HepG2 (cell line): ENCODE data around the gene RBCK1. TPM values are rescaled to one million over a fixed set of nuclear protein-coding genes. Genes with fewer than 3 reads are reported as not detected.
A peak's percentile ranks its signal among the peaks of the same experiment; 100 is the strongest.

Source experiments
- ATAC-seq: fragments of 200-7000 bp; cut with Tn5 transposase; 3 replicates; pipeline ENCODE4 v1.9.1; 2020; ENCODE audit warnings: mild to moderate bottlenecking, moderate library complexity
- BruUV-seq: library from RNA; stranded (reverse); fragments of 400-500 nt; replicated peaks from 2 replicates; lab custom pipeline; 2021; lab: Mats Ljungman, UMichigan
- CTCF ChIA-PET: fragments of 300-600 bp; formaldehyde crosslinking; extraction: SDS; loops from one replicate; lab custom pipeline; 2021; ENCODE audit warnings: low total read pairs, inconsistent platforms, low intra/inter-chr PET ratio; lab: Yijun Ruan, JAX
- POLR2A ChIA-PET: fragments of 350-600 bp; sonication (Branson Sonifier 250); formaldehyde crosslinking; loops from one replicate; lab custom pipeline; 2020; ENCODE audit warnings: antibody characterized with exemption, inconsistent platforms; lab: Yijun Ruan, JAX
- DNase-seq: peaks from one replicate; pipeline ENCODE4 v3.0.0-alpha.2; 2015; ENCODE audit warnings: low spot score
- FAIRE-seq: peaks from 3 replicates; lab custom pipeline; 2011; peaks lifted over from hg19 to GRCh38; lab: Jason Lieb, UNC
- H2AFZ ChIP-seq: one replicate; pipeline ENCODE4 v1.6.1; 2011; ENCODE audit warnings: low read length, inconsistent platforms
- H3K27ac ChIP-seq: fragments of 300-600 bp; 3 replicates; pipeline ENCODE4 v1.8.0; 2011; ENCODE audit warnings: mixed run types, mild to moderate bottlenecking, mixed read lengths, low read length, inconsistent platforms; ENCODE audit not compliant: insufficient read depth; ENCODE audit errors: extremely low read length
- H3K27me3 ChIP-seq, 2 experiments: fragments of 200-600 bp in 1 of 2; 2 replicates in 1 of 2; 3 replicates in 1 of 2; pipeline versions ENCODE4 v1.6.0 to v1.8.0; 2011; ENCODE audit warnings: low read length in 2 of 2, mild to moderate bottlenecking in 2 of 2, moderate library complexity in 2 of 2, inconsistent platforms in 1 of 2; ENCODE audit not compliant: insufficient read depth in 2 of 2, control insufficient read depth in 1 of 2
- H3K36me3 ChIP-seq, 2 experiments: fragments of 200-600 bp in 1 of 2; replicated peaks in 1 of 2; 2 replicates in 1 of 2; 3 replicates in 1 of 2; pipeline versions ENCODE4 v1.5.1 to v1.8.0; 2011; ENCODE audit warnings: low read length in 2 of 2, inconsistent platforms in 1 of 2; ENCODE audit not compliant: insufficient read depth in 2 of 2, control insufficient read depth in 1 of 2
- H3K4me1 ChIP-seq: 2 replicates; pipeline ENCODE4 v1.5.1; 2012; ENCODE audit warnings: low read length, inconsistent platforms; ENCODE audit not compliant: insufficient read depth
- H3K4me2 ChIP-seq: 2 replicates; pipeline ENCODE4 v1.6.0; 2011; ENCODE audit warnings: low read depth, low read length, inconsistent platforms
- H3K4me3 ChIP-seq, 3 experiments: fragments of 200-600 bp in 1 of 3; sonication (generic), shearing (Covaris generic) in 1 of 3; replicated peaks in 1 of 3; 2 replicates each; pipeline ENCODE4 v1.5.1; 2011 to 2016; ENCODE audit warnings: low read length in 3 of 3, inconsistent platforms in 2 of 3, low read depth in 2 of 3, mild to moderate bottlenecking in 2 of 3, control low read depth in 1 of 3, mixed read lengths in 1 of 3; ENCODE audit not compliant: insufficient read depth in 1 of 3
- H3K79me2 ChIP-seq: one replicate; pipeline ENCODE4 v1.6.1; 2011; ENCODE audit warnings: low read length, inconsistent platforms; ENCODE audit not compliant: insufficient read depth
- H3K9ac ChIP-seq: 2 replicates; pipeline ENCODE4 v1.6.0; 2011; ENCODE audit warnings: mild to moderate bottlenecking, low read depth, low read length, inconsistent platforms; ENCODE audit not compliant: insufficient read depth
- H3K9me3 ChIP-seq: 2 replicates; pipeline ENCODE4 v1.5.1; 2012; ENCODE audit warnings: mild to moderate bottlenecking, low read length
- H4K20me1 ChIP-seq: 2 replicates; pipeline ENCODE4 v1.6.0; 2011; ENCODE audit warnings: inconsistent platforms, mild to moderate bottlenecking, low read length, moderate library complexity; ENCODE audit not compliant: insufficient read depth
- EEA1 ChIP-seq: sonication (generic); formaldehyde crosslinking; IDR thresholded peaks from 2 replicates; pipeline ENCODE4 v1.5.1; 2020; ENCODE audit warnings: mild to moderate bottlenecking, missing genetic modification reagents, borderline replicate concordance
- JARID2 ChIP-seq: sonication (generic); formaldehyde crosslinking; IDR thresholded peaks from 2 replicates; pipeline ENCODE4 v1.8.1; 2023; ENCODE audit warnings: missing genetic modification reagents, inconsistent platforms; ENCODE audit not compliant: insufficient replicate concordance
- MED13 ChIP-seq: sonication (generic); formaldehyde crosslinking; IDR thresholded peaks from 2 replicates; pipeline ENCODE4 v1.5.0; 2020; ENCODE audit warnings: missing genetic modification reagents
- NFE2 ChIP-seq: sonication (generic); formaldehyde crosslinking; IDR thresholded peaks from 2 replicates; pipeline ENCODE4 v1.4.0; 2020; ENCODE audit warnings: missing genetic modification reagents
- POLR2A ChIP-seq, 2 experiments: IDR thresholded peaks; 2 replicates each; pipeline ENCODE4 v1.6.1; 2011; ENCODE audit warnings: low read depth in 2 of 2, low read length in 2 of 2, mild to moderate bottlenecking in 1 of 2, moderate library complexity in 1 of 2; ENCODE audit not compliant: insufficient read depth in 1 of 2
- REXO4 ChIP-seq: sonication (generic); formaldehyde crosslinking; IDR thresholded peaks from 2 replicates; pipeline ENCODE4 v1.8.0; 2022; ENCODE audit warnings: missing genetic modification reagents, mild to moderate bottlenecking, borderline replicate concordance
- SRY ChIP-seq: sonication (generic); formaldehyde crosslinking; IDR thresholded peaks from 2 replicates; pipeline ENCODE4 v1.8.0; 2022; ENCODE audit warnings: mild to moderate bottlenecking, missing genetic modification reagents
- TOPORS ChIP-seq: sonication (generic); formaldehyde crosslinking; IDR thresholded peaks from 2 replicates; pipeline ENCODE4 v1.8.0; 2023; ENCODE audit warnings: mild to moderate bottlenecking, missing genetic modification reagents
- ZC3H4 ChIP-seq: sonication (generic); formaldehyde crosslinking; IDR thresholded peaks from 2 replicates; pipeline ENCODE4 v1.4.0; 2020; ENCODE audit warnings: missing genetic modification reagents, borderline replicate concordance
- ZFY ChIP-seq: sonication (generic); formaldehyde crosslinking; IDR thresholded peaks from 2 replicates; pipeline ENCODE4 v1.4.0; 2020; ENCODE audit warnings: missing genetic modification reagents
- ZMYM4 ChIP-seq: sonication (generic); formaldehyde crosslinking; IDR thresholded peaks from 2 replicates; pipeline ENCODE4 v1.8.1; 2023; ENCODE audit warnings: mild to moderate bottlenecking, missing genetic modification reagents
- ZNF224 ChIP-seq: sonication (generic); formaldehyde crosslinking; IDR thresholded peaks from 2 replicates; pipeline ENCODE4 v1.5.0; 2020; ENCODE audit warnings: mild to moderate bottlenecking, missing genetic modification reagents
- ZNF256 ChIP-seq: sonication (generic); formaldehyde crosslinking; conservative IDR thresholded peaks from 2 replicates; pipeline ENCODE4 v1.4.0; 2020; ENCODE audit warnings: missing genetic modification reagents
- ZNF629 ChIP-seq: sonication (generic); formaldehyde crosslinking; conservative IDR thresholded peaks from 2 replicates; pipeline ENCODE4 v1.5.0; 2020; ENCODE audit warnings: missing genetic modification reagents
- ZNF768 ChIP-seq: sonication (generic); formaldehyde crosslinking; IDR thresholded peaks from 2 replicates; pipeline ENCODE4 v1.4.0; 2020; ENCODE audit warnings: missing genetic modification reagents
- ZNF788 ChIP-seq: sonication (generic); formaldehyde crosslinking; IDR thresholded peaks from 2 replicates; pipeline ENCODE4 v1.5.0; 2020; ENCODE audit warnings: mild to moderate bottlenecking, missing genetic modification reagents, borderline replicate concordance
- WGBS: methylation state at CpG from one replicate; pipeline ENCODE4 v1.1.6; 2017; ENCODE audit warnings: low lambda C conversion rate; 5-methylcytosine and 5-hydroxymethylcytosine counted together
- in situ Hi-C: cut with HindIII; loops from 2 replicates; pipeline ENCODE4 v1.10.0; 2017; ENCODE audit warnings: low pct_unique_long_range_greater_than_20kb; ENCODE audit not compliant: extremely low pct_ligation_motif_present
- intact Hi-C: fragments of 100-400 bp; cut with micrococcal nuclease; formaldehyde crosslinking; loops from one replicate; pipeline ENCODE4 v1.10.0; 2022; ENCODE audit not compliant: unreplicated experiment
- polyA plus RNA-seq, 8 experiments: library from polyadenylated mRNA; depleted of rRNA in 3 of 8; stranded (reverse) in 7 of 8; unstranded in 1 of 8; fragments of >200 nt; fragmentation: Illumina TruSeq in 4 of 8; extraction: Trizol in 4 of 8; gene quantifications; 2 replicates each; pipeline versions ENCODE4 v1.2.1 to v1.2.3, GENCODE V29; 2011 to 2016; ENCODE audit warnings: low read depth in 4 of 8, missing spikeins in 1 of 8, mixed read lengths in 1 of 8; ENCODE audit not compliant: insufficient read depth in 1 of 8
- total RNA-seq, 5 experiments: library from RNA; depleted of rRNA; stranded (reverse); fragments of >200 nt; fragmentation: Illumina TruSeq; extraction: Trizol; gene quantifications; 2 replicates each; pipeline ENCODE4 v1.2.3, GENCODE V29; 2016; ENCODE audit warnings: low read depth in 1 of 5
- TF ChIP-seq, protein P1 (sequence below): sonication (generic); formaldehyde crosslinking; IDR thresholded peaks from 2 replicates; pipeline ENCODE4 v1.5.1; 2020; ENCODE audit warnings: missing genetic modification reagents, mild to moderate bottlenecking, borderline replicate concordance
- TF ChIP-seq, protein P2 (sequence below): sonication (generic); formaldehyde crosslinking; IDR thresholded peaks from 2 replicates; pipeline ENCODE4 v1.4.0; 2020; ENCODE audit warnings: mild to moderate bottlenecking, missing genetic modification reagents
- TF ChIP-seq, protein P3 (sequence below): sonication (generic); formaldehyde crosslinking; IDR thresholded peaks from 2 replicates; pipeline ENCODE4 v1.5.0; 2020; ENCODE audit warnings: mild to moderate bottlenecking, missing genetic modification reagents

RBCK1 gene
- total and polyA plus RNA-seq, 2 of the 13 experiments (the other 11 are each of a cell fraction or from before 2014, with no cell fraction given): 149 to 215 TPM

DNA sequence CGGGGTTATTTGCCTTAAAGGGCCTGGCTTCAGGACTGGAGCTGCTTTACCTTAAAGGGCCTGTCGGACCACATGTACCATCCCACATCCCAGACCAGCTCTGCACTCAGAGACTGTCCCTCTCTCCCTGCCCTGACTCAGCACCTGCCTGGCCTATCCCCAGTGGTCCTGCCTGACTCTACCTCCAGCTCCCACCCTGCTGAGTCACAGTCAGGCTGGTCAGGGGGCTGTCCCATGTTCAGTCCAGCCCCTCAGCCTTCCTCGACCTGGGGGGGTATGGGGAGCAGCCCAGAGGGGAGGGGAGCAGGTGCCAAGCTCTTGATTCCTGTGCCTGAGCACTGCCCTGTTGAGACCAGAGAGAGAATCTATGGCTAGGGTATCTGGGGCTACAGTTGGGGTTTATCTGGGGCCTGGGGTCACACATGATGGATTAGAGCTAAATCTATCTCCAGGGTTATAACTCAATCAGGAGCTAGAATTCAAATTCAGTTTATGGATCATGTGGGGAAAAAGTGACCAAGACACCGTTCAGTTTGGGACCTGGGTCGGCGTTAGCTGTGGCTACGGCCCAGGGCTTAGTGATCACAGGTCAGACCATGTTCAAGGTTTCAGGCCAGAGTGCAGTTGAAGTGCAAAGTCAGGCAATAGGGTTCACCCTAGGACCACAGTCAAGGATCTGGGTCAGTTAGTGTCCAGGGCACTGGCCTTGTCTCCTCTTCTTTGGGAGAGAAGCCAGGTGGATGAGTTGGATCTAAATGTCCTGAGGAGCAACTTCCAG lies 36.9 kb upstream of the RBCK1 start:
- Histone ChIP-seq H3K4me3 (peak overlapping the region; percentile 1 to 58 (median 5); a peak in 5 of 6 replicates), H3K4me2 (peak overlapping the region; percentile 76), H3K4me1 (peaks cover 74% of the 10 kb centered on the region), H3K79me2 (no peaks in the 10 kb centered on the region), H3K27ac (peak overlapping the region; percentile 88), H4K20me1 (no peaks in the 10 kb centered on the region), H2AFZ (no peak overlapping the region), H3K9me3 (no peaks in the 10 kb centered on the region), H3K36me3 (no peaks in the 10 kb centered on the region), H3K9ac (peak overlapping the region; percentile 73), H3K27me3 (no peaks in the 10 kb centered on the region)
- in situ Hi-C loops: no loop called here
- ChIA-PET POLR2A (interaction anchor here (0.9 to 25.4 kb wide), 21 partner anchors 10 to 274 kb away, joined by 3 to 1587 read pairs (median 7); partner anchors contain the start of genes CSNK2A1, NRSN2, RBCK1 and SOX12), CTCF (interaction anchor here (2.4 kb wide), 1 partner anchor 9 kb away, joined by 6 read pairs; no protein-coding TSS in a partner anchor)
- DNase-seq (peak; percentile 63), FAIRE-seq (no peak), ATAC-seq (peak; percentile 58)
- WGBS: 2% methylated on average over 6 of the region's 7 CpGs
- intact Hi-C loops: loop anchor here (1.0 to 2.0 kb wide), 3 partner anchors 9 to 32 kb away; partner anchors contain the start of gene TRIB3
- TSS peak; percentile 96 for BruUV-seq
- TF ChIP-seq, protein P1, sequence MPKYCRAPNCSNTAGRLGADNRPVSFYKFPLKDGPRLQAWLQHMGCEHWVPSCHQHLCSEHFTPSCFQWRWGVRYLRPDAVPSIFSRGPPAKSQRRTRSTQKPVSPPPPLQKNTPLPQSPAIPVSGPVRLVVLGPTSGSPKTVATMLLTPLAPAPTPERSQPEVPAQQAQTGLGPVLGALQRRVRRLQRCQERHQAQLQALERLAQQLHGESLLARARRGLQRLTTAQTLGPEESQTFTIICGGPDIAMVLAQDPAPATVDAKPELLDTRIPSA (CRISPR knock-in tag): no peak
- 0 out of 2 replicates have a peak, but pooled peaks have one; percentile 95 for TF ChIP-seq ZC3H4
- TF ChIP-seq JARID2 (CRISPR knock-in tag): peak; percentile 11
- TF ChIP-seq, protein P2, sequence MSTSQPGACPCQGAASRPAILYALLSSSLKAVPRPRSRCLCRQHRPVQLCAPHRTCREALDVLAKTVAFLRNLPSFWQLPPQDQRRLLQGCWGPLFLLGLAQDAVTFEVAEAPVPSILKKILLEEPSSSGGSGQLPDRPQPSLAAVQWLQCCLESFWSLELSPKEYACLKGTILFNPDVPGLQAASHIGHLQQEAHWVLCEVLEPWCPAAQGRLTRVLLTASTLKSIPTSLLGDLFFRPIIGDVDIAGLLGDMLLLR (CRISPR knock-in tag): peak; percentile 79; the same call in 1 of the 2 replicates
- 0 out of 2 replicates have a peak, but pooled peaks have one; percentile 33 for TF ChIP-seq EEA1
- 0 out of 2 replicates have a peak, but pooled peaks have one; percentile 29 for TF ChIP-seq MED13 (CRISPR knock-in tag)
- TF ChIP-seq, protein P3, sequence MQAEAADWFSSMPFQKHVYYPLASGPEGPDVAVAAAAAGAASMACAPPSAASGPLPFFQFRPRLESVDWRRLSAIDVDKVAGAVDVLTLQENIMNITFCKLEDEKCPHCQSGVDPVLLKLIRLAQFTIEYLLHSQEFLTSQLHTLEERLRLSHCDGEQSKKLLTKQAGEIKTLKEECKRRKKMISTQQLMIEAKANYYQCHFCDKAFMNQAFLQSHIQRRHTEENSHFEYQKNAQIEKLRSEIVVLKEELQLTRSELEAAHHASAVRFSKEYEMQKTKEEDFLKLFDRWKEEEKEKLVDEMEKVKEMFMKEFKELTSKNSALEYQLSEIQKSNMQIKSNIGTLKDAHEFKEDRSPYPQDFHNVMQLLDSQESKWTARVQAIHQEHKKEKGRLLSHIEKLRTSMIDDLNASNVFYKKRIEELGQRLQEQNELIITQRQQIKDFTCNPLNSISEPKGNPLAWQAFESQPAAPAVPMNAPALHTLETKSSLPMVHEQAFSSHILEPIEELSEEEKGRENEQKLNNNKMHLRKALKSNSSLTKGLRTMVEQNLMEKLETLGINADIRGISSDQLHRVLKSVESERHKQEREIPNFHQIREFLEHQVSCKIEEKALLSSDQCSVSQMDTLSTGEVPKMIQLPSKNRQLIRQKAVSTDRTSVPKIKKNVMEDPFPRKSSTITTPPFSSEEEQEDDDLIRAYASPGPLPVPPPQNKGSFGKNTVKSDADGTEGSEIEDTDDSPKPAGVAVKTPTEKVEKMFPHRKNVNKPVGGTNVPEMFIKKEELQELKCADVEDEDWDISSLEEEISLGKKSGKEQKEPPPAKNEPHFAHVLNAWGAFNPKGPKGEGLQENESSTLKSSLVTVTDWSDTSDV (CRISPR knock-in tag): peak; percentile 66; the same call in 1 of the 2 replicates
- TF ChIP-seq SRY: 0 out of 2 replicates have a peak, but pooled peaks have one; percentile 18
- TF ChIP-seq REXO4 (CRISPR knock-in tag): no peak
- peak; percentile 88; the same call in 1 of the 2 replicates for TF ChIP-seq NFE2
- TF ChIP-seq ZFY (CRISPR knock-in tag): peak; percentile 45
- TF ChIP-seq POLR2A (IDR thresholded peaks at IDR 0.05; ENCODE audit: insufficient read depth in 1 of 2, low read depth in 2 of 2, low read length in 2 of 2): peak in 1 of 2 experiments; percentile 52; a peak in 1 of 4 replicates
- 0 out of 2 replicates have a peak, but pooled peaks have one; percentile 20 for TF ChIP-seq ZNF629 (CRISPR knock-in tag)
- TF ChIP-seq ZNF768 (CRISPR knock-in tag): peak; percentile 81
- no peak for TF ChIP-seq ZNF256 (CRISPR knock-in tag)
- no peak for TF ChIP-seq ZMYM4 (CRISPR knock-in tag)
- 0 out of 2 replicates have a peak, but pooled peaks have one; percentile 24 for TF ChIP-seq ZNF788 (CRISPR knock-in tag)
- peak; percentile 67 for TF ChIP-seq TOPORS
- TF ChIP-seq ZNF224 (CRISPR knock-in tag): peak; percentile 58; the same call in 1 of the 2 replicates
